Activated naive CD4-positive, alpha-beta T cell treated with anti-CD3 and anti-CD28 coated beads, Interleukin-2, amount 10 ng/mL, durations not matched to agents 7 days and 5 days (primary cell): ENCODE data around the gene NTM.

Source experiments
- CTCF ChIA-PET: fragments of 350-600 bp; sonication (Branson Sonifier 250); formaldehyde crosslinking; loops from one replicate; lab custom pipeline; 2021; ENCODE audit warnings: antibody characterized with exemption; lab: Charles Lee
- DNase-seq: peaks from one replicate; pipeline ENCODE4 v3.0.0-alpha.2; 2020
- H3K27ac Mint-ChIP-seq: one replicate; pipeline ENCODE4 v1.8.0; 2021; ENCODE audit warnings: mild to moderate bottlenecking, moderate library complexity, mixed read lengths
- H3K27me3 Mint-ChIP-seq: one replicate; pipeline ENCODE4 v1.8.0; 2021; ENCODE audit warnings: mild to moderate bottlenecking, mixed read lengths
- H3K36me3 Mint-ChIP-seq: one replicate; pipeline ENCODE4 v1.8.0; 2021; ENCODE audit warnings: mixed read lengths
- H3K4me1 Mint-ChIP-seq: one replicate; pipeline ENCODE4 v1.8.0; 2021; ENCODE audit warnings: mixed read lengths
- H3K4me3 Mint-ChIP-seq: one replicate; pipeline ENCODE4 v1.8.0; 2021; ENCODE audit warnings: mild to moderate bottlenecking, moderate library complexity, mixed read lengths
- H3K9me3 Mint-ChIP-seq: one replicate; pipeline ENCODE4 v1.8.0; 2021; ENCODE audit warnings: mixed read lengths

Gene NTM

GRCh38 chr11:131758726-131759125 is 388.3 kb downstream of the NTM start:
- no peak for DNase-seq
- no peaks in the 10 kb centered on the region for H3K4me1 Mint-ChIP-seq
- no peaks in the 10 kb centered on the region for H3K27me3 Mint-ChIP-seq
- no peak overlapping the region for H3K27ac Mint-ChIP-seq
- CTCF ChIA-PET = no interaction called here
- no peaks in the 10 kb centered on the region for H3K36me3 Mint-ChIP-seq
- H3K9me3 Mint-ChIP-seq = peaks cover 6% of the 10 kb centered on the region
- no peak overlapping the region for H3K4me3 Mint-ChIP-seq

GRCh38 chr11:131759140-131759539 is 388.7 kb downstream of the NTM start:
- Mint-ChIP-seq H3K36me3 (no peaks in the 10 kb centered on the region), H3K4me3 (no peak overlapping the region), H3K9me3 (peaks cover 6% of the 10 kb centered on the region), H3K27ac (no peak overlapping the region), H3K4me1 (no peaks in the 10 kb centered on the region), H3K27me3 (no peaks in the 10 kb centered on the region)
- no peak for DNase-seq
- CTCF ChIA-PET = no interaction called here

- H3K9me3 Mint-ChIP-seq = peaks cover 6% of the 10 kb centered on the region
- CTCF ChIA-PET = no interaction called here
- no peak overlapping the region for H3K4me3 Mint-ChIP-seq
- no peaks in the 10 kb centered on the region for H3K4me1 Mint-ChIP-seq
- no peaks in the 10 kb centered on the region for H3K36me3 Mint-ChIP-seq
- no peak overlapping the region for H3K27ac Mint-ChIP-seq
- H3K27me3 Mint-ChIP-seq = no peaks in the 10 kb centered on the region
- no peak for DNase-seq
Measured at GRCh38 chr11:131760091-131761061, 390.0 kb downstream of the NTM start.

- H3K36me3 Mint-ChIP-seq = no peaks in the 10 kb centered on the region
- CTCF ChIA-PET = no interaction called here
- no peak overlapping the region for H3K4me3 Mint-ChIP-seq
- peaks cover 6% of the 10 kb centered on the region for H3K9me3 Mint-ChIP-seq
- H3K27ac Mint-ChIP-seq = no peak overlapping the region
- DNase-seq = no peak
- H3K27me3 Mint-ChIP-seq = no peaks in the 10 kb centered on the region
- no peaks in the 10 kb centered on the region for H3K4me1 Mint-ChIP-seq
Measured at GRCh38 chr11:131762346-131763110, 392.1 kb downstream of the NTM start.

GRCh38 chr11:131763193-131763890 is 392.9 kb downstream of the NTM start:
- no peak for DNase-seq
- H3K9me3 Mint-ChIP-seq = peaks cover 6% of the 10 kb centered on the region
- no peaks in the 10 kb centered on the region for H3K4me1 Mint-ChIP-seq
- H3K27ac Mint-ChIP-seq = no peak overlapping the region
- CTCF ChIA-PET = no interaction called here
- H3K4me3 Mint-ChIP-seq = no peak overlapping the region
- H3K27me3 Mint-ChIP-seq = no peaks in the 10 kb centered on the region
- H3K36me3 Mint-ChIP-seq = no peaks in the 10 kb centered on the region

GRCh38 chr11:131764126-131764525 is 393.7 kb downstream of the NTM start:
- DNase-seq = no peak
- CTCF ChIA-PET = no interaction called here
- Mint-ChIP-seq H3K9me3 (peaks cover 6% of the 10 kb centered on the region), H3K4me3 (no peak overlapping the region), H3K4me1 (no peaks in the 10 kb centered on the region), H3K36me3 (no peaks in the 10 kb centered on the region), H3K27ac (no peak overlapping the region), H3K27me3 (no peaks in the 10 kb centered on the region)

- DNase-seq = no peak
- no peaks in the 10 kb centered on the region for H3K4me1 Mint-ChIP-seq
- no peaks in the 10 kb centered on the region for H3K36me3 Mint-ChIP-seq
- no peaks in the 10 kb centered on the region for H3K27me3 Mint-ChIP-seq
- H3K27ac Mint-ChIP-seq = no peak overlapping the region
- no peak overlapping the region for H3K4me3 Mint-ChIP-seq
- H3K9me3 Mint-ChIP-seq = peaks cover 6% of the 10 kb centered on the region
- CTCF ChIA-PET = no interaction called here
Measured at GRCh38 chr11:131764649-131765048, 394.2 kb downstream of the NTM start.

- DNase-seq = no peak
- Mint-ChIP-seq H3K36me3 (no peaks in the 10 kb centered on the region), H3K9me3 (no peaks in the 10 kb centered on the region), H3K27me3 (no peaks in the 10 kb centered on the region), H3K4me1 (no peaks in the 10 kb centered on the region), H3K27ac (no peak overlapping the region), H3K4me3 (no peak overlapping the region)
- CTCF ChIA-PET = no interaction called here
Measured at GRCh38 chr11:131766637-131767036, 396.2 kb downstream of the NTM start.

GRCh38 chr11:131767421-131767820 is 397.0 kb downstream of the NTM start:
- DNase-seq = no peak
- Mint-ChIP-seq H3K9me3 (no peaks in the 10 kb centered on the region), H3K27ac (no peak overlapping the region), H3K4me3 (no peak overlapping the region), H3K36me3 (no peaks in the 10 kb centered on the region), H3K4me1 (no peaks in the 10 kb centered on the region), H3K27me3 (no peaks in the 10 kb centered on the region)
- CTCF ChIA-PET = no interaction called here

- CTCF ChIA-PET = interaction anchor here (1.0 kb wide), 1 partner anchor 22 kb away, joined by 4 read pairs; no protein-coding TSS in a partner anchor
Measured at GRCh38 chr11:131770801-131771200, 400.4 kb downstream of the NTM start.

GRCh38 chr11:131771471-131771870 is 401.1 kb downstream of the NTM start:
- Mint-ChIP-seq H3K4me3 (no peak overlapping the region), H3K4me1 (no peaks in the 10 kb centered on the region), H3K9me3 (no peaks in the 10 kb centered on the region), H3K36me3 (no peaks in the 10 kb centered on the region), H3K27ac (no peak overlapping the region), H3K27me3 (no peaks in the 10 kb centered on the region)
- no peak for DNase-seq
- CTCF ChIA-PET = interaction anchor here (0.9 kb wide), 1 partner anchor 23 kb away, joined by 3 read pairs; no protein-coding TSS in a partner anchor

More at GRCh38 chr11:131770801-131771200, 400.4 kb downstream of the NTM start:
- Mint-ChIP-seq H3K9me3 (no peaks in the 10 kb centered on the region), H3K27ac (no peak overlapping the region), H3K4me3 (no peak overlapping the region), H3K4me1 (no peaks in the 10 kb centered on the region), H3K27me3 (no peaks in the 10 kb centered on the region), H3K36me3 (no peaks in the 10 kb centered on the region)
- no peak for DNase-seq

GRCh38 chr11:131773626-131774025 is 403.2 kb downstream of the NTM start:
- DNase-seq = no peak
- Mint-ChIP-seq H3K9me3 (no peaks in the 10 kb centered on the region), H3K27me3 (no peaks in the 10 kb centered on the region), H3K4me3 (no peak overlapping the region), H3K27ac (no peak overlapping the region), H3K36me3 (no peaks in the 10 kb centered on the region), H3K4me1 (no peaks in the 10 kb centered on the region)
- CTCF ChIA-PET = no interaction called here

GRCh38 chr11:131776211-131776610 is 405.8 kb downstream of the NTM start:
- Mint-ChIP-seq H3K36me3 (no peaks in the 10 kb centered on the region), H3K4me1 (no peaks in the 10 kb centered on the region), H3K9me3 (no peaks in the 10 kb centered on the region), H3K27me3 (no peaks in the 10 kb centered on the region), H3K27ac (no peak overlapping the region), H3K4me3 (no peak overlapping the region)
- CTCF ChIA-PET = no interaction called here
- no peak for DNase-seq

GRCh38 chr11:131785801-131786200 is 415.4 kb downstream of the NTM start:
- Mint-ChIP-seq H3K27me3 (no peaks in the 10 kb centered on the region), H3K9me3 (no peaks in the 10 kb centered on the region), H3K4me1 (no peaks in the 10 kb centered on the region), H3K4me3 (no peak overlapping the region), H3K27ac (no peak overlapping the region), H3K36me3 (no peaks in the 10 kb centered on the region)
- CTCF ChIA-PET = no interaction called here
- DNase-seq = no peak
